BLaER1 treated with 17β-estradiol and CSF1 and Interleukin-3, amounts not matched to agents 10 nM and 100 nM (cell line): ENCODE measurements around the gene PRDM11.

Experiments used
- H3K27ac ChIP-seq, 11 experiments: shearing (Covaris generic); formaldehyde crosslinking; 2 replicates each; pipeline ENCODE4 v1.8.1; 2022
- H3K27me3 ChIP-seq, 11 experiments: shearing (Covaris generic); formaldehyde crosslinking; 2 replicates each; pipeline ENCODE4 v1.8.1; 2022
- H3K36me3 ChIP-seq, 11 experiments: shearing (Covaris generic); formaldehyde crosslinking; 2 replicates each; pipeline ENCODE4 v1.8.1; 2022
- H3K4me1 ChIP-seq, 10 experiments: shearing (Covaris generic); formaldehyde crosslinking; 2 replicates each; pipeline ENCODE4 v1.8.1; 2022
- H3K4me2 ChIP-seq, 11 experiments: shearing (Covaris generic); formaldehyde crosslinking; 2 replicates each; pipeline ENCODE4 v1.8.1; 2022
- H3K4me3 ChIP-seq, 10 experiments: shearing (Covaris generic); formaldehyde crosslinking; 2 replicates each; pipeline ENCODE4 v1.8.1; 2022
- H3K9ac ChIP-seq, 11 experiments: shearing (Covaris generic); formaldehyde crosslinking; 2 replicates each; pipeline ENCODE4 v1.8.1; 2022
- H3K9me3 ChIP-seq, 11 experiments: shearing (Covaris generic); formaldehyde crosslinking; replicated peaks in 1 of 11; 2 replicates each; pipeline ENCODE4 v1.8.1; 2022
- H4K20me1 ChIP-seq, 11 experiments: shearing (Covaris generic); formaldehyde crosslinking; 2 replicates each; pipeline ENCODE4 v1.8.1; 2022
- Cebpa-rat ChIP-seq, 11 experiments: shearing (Covaris generic); IDR thresholded peaks; 2 replicates each; pipeline ENCODE4 v1.8.1; 2022

The PRDM11 gene

GRCh38 chr11:45273509-45273908, 127.1 kb downstream of the PRDM11 start:
- H3K4me2 ChIP-seq: no peak overlapping the region
- H3K4me3 ChIP-seq: no peak overlapping the region
- no peaks in the 10 kb centered on the region for H3K27me3 ChIP-seq

GRCh38 chr11:45274206-45274605, 127.8 kb downstream of the PRDM11 start:
- TF ChIP-seq Cebpa-rat (IDR thresholded peaks at IDR 0.05): no peak
- H3K9me3 ChIP-seq: peaks cover 0 to 4% (median 1%) of the 10 kb centered on the region in 11 experiments; a peak in 14 of 22 replicates
- no peaks in the 10 kb centered on the region for H3K4me1 ChIP-seq
- H3K36me3 ChIP-seq: no peaks in the 10 kb centered on the region
- H3K27me3 ChIP-seq: no peaks in the 10 kb centered on the region
- H3K27ac ChIP-seq: no peak overlapping the region
- no peaks in the 10 kb centered on the region for H4K20me1 ChIP-seq
- no peak overlapping the region for H3K4me2 ChIP-seq
- H3K9ac ChIP-seq: no peak overlapping the region
- H3K4me3 ChIP-seq: no peak overlapping the region

More at GRCh38 chr11:45273509-45273908, 127.1 kb downstream of the PRDM11 start:
- H3K27ac ChIP-seq: no peak overlapping the region
- no peak for TF ChIP-seq Cebpa-rat (IDR thresholded peaks at IDR 0.05)
- H3K4me1 ChIP-seq: no peaks in the 10 kb centered on the region
- no peaks in the 10 kb centered on the region for H3K9me3 ChIP-seq
- H3K36me3 ChIP-seq: no peaks in the 10 kb centered on the region
- no peak overlapping the region for H3K9ac ChIP-seq
- H4K20me1 ChIP-seq: no peaks in the 10 kb centered on the region

DNA sequence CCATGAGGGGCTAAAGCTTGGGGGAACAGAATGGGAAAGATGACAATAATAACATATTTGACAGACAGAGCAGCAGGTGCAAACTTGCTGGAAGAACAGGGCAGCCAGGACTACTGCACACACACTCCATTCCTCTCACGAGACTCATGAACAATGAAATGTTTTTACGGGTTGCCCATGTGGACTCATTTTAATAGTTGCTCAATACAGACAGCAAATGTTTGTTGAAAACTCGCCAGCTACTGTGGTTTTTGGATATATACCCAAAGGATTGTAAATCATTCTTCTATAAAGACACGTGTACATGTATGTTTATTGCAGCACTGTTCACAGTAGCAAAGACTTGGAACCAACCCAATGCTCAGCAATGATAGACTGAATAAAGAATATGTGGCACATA, 129.4 kb downstream of the PRDM11 start:
- H4K20me1 ChIP-seq: no peaks in the 10 kb centered on the region
- H3K9me3 ChIP-seq: peaks cover 0 to 14% (median 10%) of the 10 kb centered on the region in 11 experiments; a peak in 17 of 22 replicates
- no peaks in the 10 kb centered on the region for H3K36me3 ChIP-seq
- no peak overlapping the region for H3K4me2 ChIP-seq
- H3K27me3 ChIP-seq: no peaks in the 10 kb centered on the region
- H3K27ac ChIP-seq: no peak overlapping the region
- peaks cover 0 to 12% (median 9%) of the 10 kb centered on the region in 10 experiments; a peak in 13 of 20 replicates for H3K4me1 ChIP-seq
- no peak overlapping the region for H3K9ac ChIP-seq
- no peak overlapping the region for H3K4me3 ChIP-seq
- TF ChIP-seq Cebpa-rat (IDR thresholded peaks at IDR 0.05): no peak

DNA sequence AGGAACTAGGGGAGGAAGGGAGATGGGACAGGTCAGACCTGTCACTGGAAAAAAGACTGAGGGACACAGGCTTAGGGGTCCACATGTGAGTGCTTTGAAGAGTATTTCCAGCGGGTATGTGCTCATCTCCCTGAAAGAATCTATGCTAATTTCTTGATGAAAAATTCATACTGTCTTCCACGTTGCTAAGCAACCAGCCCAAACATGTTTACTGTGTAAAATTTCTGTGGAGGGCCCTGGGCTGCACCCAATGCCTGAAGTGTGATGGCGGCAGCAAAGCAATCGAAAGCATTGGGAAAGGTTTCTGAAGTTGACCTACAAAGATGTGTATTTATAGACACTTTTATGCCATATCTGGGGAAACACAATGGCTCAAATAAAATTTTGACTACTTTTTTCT, 132.3 kb downstream of the PRDM11 start:
- no peaks in the 10 kb centered on the region for H3K27me3 ChIP-seq
- H4K20me1 ChIP-seq: no peaks in the 10 kb centered on the region
- no peak overlapping the region for H3K4me3 ChIP-seq
- no peak overlapping the region for H3K9ac ChIP-seq
- H3K36me3 ChIP-seq: no peaks in the 10 kb centered on the region
- no peak overlapping the region for H3K27ac ChIP-seq
- H3K4me1 ChIP-seq: peaks cover 0 to 25% (median 9%) of the 10 kb centered on the region in 10 experiments; a peak in 13 of 20 replicates
- H3K4me2 ChIP-seq: no peak overlapping the region
- TF ChIP-seq Cebpa-rat (IDR thresholded peaks at IDR 0.05): no peak
- H3K9me3 ChIP-seq: peaks cover 0 to 14% (median 10%) of the 10 kb centered on the region in 11 experiments; a peak in 17 of 22 replicates

GRCh38 chr11:45279645-45280044, 133.2 kb downstream of the PRDM11 start:
- Histone ChIP-seq H3K9ac (no peak overlapping the region), H3K4me1 (peaks cover 0 to 25% (median 9%) of the 10 kb centered on the region in 10 experiments; a peak in 13 of 20 replicates), H3K27ac (no peak overlapping the region), H3K36me3 (no peaks in the 10 kb centered on the region), H3K4me3 (no peak overlapping the region), H3K9me3 (peaks cover 0 to 14% (median 10%) of the 10 kb centered on the region in 11 experiments; a peak in 17 of 22 replicates), H3K4me2 (peak overlapping the region in 2 of 11 experiments; percentile 30 to 50; a peak in 1 of 22 replicates), H4K20me1 (no peaks in the 10 kb centered on the region), H3K27me3 (peaks cover 0 to 2% (median 0%) of the 10 kb centered on the region in 11 experiments; a peak in 2 of 22 replicates)
- TF ChIP-seq Cebpa-rat (IDR thresholded peaks at IDR 0.05): no peak

DNA sequence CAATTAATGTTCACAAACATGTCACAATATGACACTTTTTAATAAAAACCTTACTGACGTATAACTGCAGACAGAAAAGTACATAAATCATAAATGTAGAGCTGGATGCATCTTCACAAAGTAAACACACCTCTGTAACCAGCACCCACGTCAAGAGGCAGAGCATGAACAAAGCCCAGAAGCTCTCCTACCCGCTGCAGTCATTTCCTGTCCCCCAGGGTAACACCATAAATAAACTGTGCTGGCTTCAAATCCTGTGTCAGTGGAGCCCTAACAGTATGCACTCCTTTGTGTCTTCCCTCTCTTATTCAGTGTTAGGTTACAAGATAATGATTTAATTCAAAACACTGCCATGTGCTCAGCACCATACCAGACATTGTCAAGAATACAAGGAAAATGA, 134.0 kb downstream of the PRDM11 start:
- H3K4me1 ChIP-seq: peaks cover 0 to 25% (median 9%) of the 10 kb centered on the region in 10 experiments; a peak in 13 of 20 replicates
- TF ChIP-seq Cebpa-rat (IDR thresholded peaks at IDR 0.05): no peak
- no peaks in the 10 kb centered on the region for H3K36me3 ChIP-seq
- H3K4me2 ChIP-seq: peak overlapping the region in 8 of 11 experiments; percentile 15 to 50 (median 36); a peak in 14 of 22 replicates
- H4K20me1 ChIP-seq: no peaks in the 10 kb centered on the region
- H3K9ac ChIP-seq: no peak overlapping the region
- peaks cover 0 to 14% (median 10%) of the 10 kb centered on the region in 11 experiments; a peak in 17 of 22 replicates for H3K9me3 ChIP-seq
- no peak overlapping the region for H3K4me3 ChIP-seq
- H3K27ac ChIP-seq: no peak overlapping the region
- H3K27me3 ChIP-seq: peaks cover 0 to 10% (median 6%) of the 10 kb centered on the region in 11 experiments; a peak in 14 of 22 replicates

- H3K4me3 ChIP-seq: no peak overlapping the region
- no peak for TF ChIP-seq Cebpa-rat (IDR thresholded peaks at IDR 0.05)
- peaks cover 0 to 25% (median 9%) of the 10 kb centered on the region in 10 experiments; a peak in 13 of 20 replicates for H3K4me1 ChIP-seq
- no peak overlapping the region for H3K27ac ChIP-seq
- peaks cover 4 to 24% (median 18%) of the 10 kb centered on the region in 11 experiments; a peak in 18 of 22 replicates for H3K27me3 ChIP-seq
- no peak overlapping the region for H3K4me2 ChIP-seq
- H3K9me3 ChIP-seq: peaks cover 5 to 20% (median 14%) of the 10 kb centered on the region in 11 experiments; a peak in 18 of 22 replicates
- no peaks in the 10 kb centered on the region for H4K20me1 ChIP-seq
- H3K36me3 ChIP-seq: no peaks in the 10 kb centered on the region
- no peak overlapping the region for H3K9ac ChIP-seq
Measured at GRCh38 chr11:45282081-45282480, 135.6 kb downstream of the PRDM11 start.
